ENCODE measurements around the gene CDK16.

The CDK16 gene

DNA sequence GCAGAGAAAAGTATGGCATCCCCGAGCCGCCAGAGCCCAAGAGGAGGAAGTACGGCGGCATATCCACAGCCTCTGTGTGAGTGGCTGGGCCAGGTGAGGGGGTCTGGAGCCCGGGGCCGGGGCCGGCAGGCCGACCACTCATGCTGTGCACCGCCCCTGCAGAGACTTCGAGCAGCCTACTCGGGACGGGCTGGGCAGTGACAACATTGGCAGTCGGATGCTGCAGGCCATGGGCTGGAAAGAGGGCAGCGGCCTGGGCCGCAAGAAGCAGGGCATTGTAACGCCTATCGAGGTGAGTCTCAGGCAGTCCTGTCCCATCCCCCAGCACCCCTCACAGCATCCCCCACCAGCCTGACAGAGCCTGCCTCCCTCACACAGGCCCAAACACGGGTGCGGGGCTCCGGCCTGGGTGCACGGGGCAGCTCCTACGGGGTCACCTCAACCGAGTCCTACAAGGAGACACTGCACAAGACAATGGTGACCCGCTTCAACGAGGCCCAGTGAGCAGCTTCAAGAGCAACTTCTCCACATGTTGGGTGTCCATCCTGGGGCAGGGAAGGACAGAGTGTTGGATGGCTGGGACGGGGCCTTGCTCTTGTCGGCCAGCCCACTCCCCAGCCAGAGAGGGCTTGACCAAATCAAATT lies 32.3 kb upstream of the CDK16 start:
- no peak for DNase-seq (ENCODE audit: low read depth)

DNA sequence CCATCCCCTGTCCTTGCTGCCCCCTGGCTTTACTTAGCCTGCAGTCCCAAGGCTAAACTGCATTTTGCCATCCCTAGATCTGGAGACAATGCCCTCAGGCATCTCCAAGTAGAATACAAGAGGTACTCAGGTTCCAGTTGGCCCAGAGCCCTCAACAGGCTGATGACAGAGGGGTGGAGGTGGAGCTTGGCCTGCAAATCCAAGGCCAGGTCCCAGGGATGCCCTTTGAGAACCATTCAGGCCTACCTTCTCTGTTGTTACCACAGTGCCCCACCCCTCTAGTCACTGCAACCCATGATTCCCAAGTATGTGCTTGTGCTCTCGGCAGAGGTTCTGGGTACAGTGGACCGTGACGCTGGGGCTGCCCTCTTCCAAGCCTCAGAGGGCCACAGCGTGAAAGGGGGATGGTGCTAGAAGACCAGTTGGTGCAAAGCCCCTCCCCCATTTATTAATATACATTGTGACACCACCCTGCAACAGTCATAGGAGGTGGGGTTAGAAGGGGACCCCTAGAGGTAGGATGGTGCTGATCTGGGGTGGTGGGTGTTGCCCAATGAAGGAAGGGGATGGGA lies 31.3 kb upstream of the CDK16 start:
- DNase-seq (ENCODE audit: low read depth) = no peak

DNA sequence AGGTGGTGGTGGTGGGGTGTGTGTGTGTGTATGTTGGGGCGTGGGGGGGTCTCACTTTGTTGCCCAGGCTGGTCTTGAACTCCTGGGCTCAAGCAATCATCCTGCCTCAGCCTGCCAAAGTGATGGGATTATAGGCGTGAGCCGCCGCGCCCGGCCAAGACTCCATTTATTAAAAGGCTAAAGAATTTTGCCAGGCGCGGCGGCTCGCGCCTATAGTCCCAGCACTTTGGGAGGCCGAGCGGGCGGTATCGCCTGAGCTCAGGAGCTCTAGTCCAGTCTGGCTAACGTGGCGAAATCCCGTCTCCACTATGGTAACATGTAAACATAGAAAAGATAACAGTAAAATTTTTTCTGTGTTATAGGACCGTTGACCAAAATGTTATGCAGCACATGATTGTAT lies 28.6 kb upstream of the CDK16 start:
- no peak for DNase-seq (ENCODE audit: low read depth)

DNA sequence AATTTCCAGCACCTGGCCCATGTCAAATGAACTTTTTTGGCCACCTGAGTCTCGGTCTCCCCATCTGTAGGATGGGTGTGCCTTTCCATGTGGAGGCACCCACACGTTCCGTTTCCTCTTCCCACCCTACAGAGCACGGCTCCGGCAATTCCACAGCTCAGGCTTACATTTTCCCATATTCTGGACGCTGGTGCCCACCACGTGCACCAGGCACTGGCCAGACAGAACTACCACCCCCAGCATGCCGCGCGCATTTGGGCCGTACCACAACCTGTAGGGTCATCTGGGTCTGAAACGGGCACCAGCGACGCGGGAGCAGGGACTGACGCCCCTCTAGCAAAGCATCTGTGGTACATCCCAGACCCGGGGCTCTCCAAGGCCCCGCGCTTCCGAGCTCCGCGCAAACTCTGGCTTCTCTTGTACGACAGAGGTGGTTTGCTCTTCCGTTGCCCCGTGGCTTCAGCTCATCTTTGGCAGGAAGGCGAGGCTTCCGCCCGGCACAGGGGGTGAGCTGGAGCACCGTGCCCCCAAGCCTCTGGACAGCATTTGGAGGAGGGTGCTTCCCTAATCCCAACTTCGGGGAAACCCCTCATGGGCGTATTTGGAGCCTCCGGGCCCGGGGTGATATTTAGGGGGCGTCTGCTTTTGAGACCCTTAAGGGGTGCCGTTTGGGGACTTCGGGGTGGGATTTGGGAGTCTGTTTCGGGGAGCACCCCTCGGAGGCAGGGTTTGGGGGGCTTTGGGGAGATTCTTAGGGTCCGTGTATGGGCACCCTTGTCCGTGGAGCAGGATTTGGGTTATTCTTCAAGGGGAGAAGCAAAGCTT lies 27.8 kb upstream of the CDK16 start:
- peak; percentile 67 for DNase-seq (ENCODE audit: low read depth)

DNA sequence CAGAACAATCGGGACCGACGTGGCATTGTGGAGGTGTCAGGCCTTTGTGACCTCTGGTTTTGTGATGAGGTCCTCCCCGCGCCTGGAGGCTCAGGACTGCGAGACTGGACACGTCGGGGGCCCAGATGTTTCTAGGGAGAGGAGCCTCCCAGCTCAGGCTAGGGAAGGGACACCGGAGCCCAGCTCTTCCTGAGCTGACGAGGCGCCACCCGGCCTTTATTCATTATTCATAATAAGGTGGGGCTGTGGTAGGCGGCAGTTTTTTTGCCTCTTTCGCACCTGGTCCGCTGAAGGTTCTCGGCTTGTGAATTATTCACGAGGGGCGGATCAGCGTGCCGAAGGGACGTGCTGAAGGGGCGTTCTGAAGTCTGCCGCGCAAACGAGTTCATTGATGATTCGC lies 27.1 kb upstream of the CDK16 start:
- DNase-seq (ENCODE audit: low read depth) = peak; percentile 39

DNA sequence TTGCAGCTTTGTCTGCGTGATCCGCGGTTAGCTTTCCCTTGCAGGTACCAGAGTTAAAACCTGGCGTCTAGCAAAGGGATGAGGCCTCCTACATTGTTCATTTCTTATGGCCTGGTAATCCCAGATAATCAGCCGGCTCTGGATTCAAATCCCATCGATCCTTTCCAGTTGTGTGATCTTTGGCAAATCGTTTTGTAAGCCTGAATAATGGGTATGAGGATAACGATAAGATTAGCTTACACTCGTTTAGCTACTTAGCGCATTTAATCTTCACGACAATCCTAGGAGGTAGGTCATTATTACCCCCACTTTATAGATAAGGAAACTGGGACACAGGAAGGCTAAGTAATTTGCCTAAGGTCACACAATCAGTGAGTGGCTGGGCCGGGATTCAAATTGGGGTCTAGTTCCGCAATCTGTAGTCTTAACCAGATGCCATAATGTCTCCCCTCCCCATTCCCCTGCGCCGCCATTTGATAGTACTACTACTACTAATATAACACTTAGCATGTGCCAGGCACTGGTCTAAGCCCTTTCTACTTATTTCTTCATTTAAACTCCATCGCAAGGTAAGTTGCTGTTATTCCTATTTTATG lies 26.6 kb upstream of the CDK16 start:
- DNase-seq (ENCODE audit: low read depth) = no peak

DNA sequence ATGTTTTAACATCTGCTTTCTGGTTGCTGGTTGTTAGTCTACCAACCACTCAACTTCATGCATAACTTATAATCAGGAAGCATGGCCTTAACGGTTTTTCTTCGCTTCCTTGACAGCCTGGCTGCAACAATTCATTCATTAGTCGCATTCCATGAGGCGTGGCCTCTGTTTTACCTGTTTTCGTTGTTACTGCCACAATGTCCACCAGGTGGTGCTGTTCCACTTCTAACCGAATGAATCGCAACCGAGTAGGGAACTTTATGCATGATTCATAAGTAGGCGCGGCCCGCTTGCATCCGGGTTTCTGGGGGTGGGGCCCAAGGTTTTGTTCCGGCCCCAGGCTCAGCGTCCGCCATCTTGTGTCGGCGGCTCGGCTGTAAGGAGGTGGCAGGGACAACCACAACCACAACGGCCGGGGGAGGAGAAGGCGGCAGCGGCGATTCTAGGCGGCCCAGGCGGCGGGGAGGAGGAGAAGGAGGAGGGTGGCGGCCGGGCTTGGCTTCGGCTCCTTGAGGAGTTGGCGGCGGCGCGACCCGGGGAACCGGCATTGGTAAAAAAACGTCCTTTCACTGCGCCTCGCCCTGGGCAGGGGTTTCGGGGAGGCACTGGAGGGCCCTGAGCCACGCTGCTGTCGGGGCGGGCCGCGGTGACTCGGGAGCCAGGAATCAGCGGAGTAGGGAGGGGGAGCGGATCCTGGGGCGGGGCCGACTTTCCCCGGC lies 24.8 kb upstream of the CDK16 start, which contains the start of gene UBA1:
TSS of gene UBA1 (plus strand) at position 355 of the 719 bp plus-strand sequence. CDS start 4,974 bp downstream, outside the sequence.
- DNase-seq (ENCODE audit: low read depth) = peak; percentile 94

DNA sequence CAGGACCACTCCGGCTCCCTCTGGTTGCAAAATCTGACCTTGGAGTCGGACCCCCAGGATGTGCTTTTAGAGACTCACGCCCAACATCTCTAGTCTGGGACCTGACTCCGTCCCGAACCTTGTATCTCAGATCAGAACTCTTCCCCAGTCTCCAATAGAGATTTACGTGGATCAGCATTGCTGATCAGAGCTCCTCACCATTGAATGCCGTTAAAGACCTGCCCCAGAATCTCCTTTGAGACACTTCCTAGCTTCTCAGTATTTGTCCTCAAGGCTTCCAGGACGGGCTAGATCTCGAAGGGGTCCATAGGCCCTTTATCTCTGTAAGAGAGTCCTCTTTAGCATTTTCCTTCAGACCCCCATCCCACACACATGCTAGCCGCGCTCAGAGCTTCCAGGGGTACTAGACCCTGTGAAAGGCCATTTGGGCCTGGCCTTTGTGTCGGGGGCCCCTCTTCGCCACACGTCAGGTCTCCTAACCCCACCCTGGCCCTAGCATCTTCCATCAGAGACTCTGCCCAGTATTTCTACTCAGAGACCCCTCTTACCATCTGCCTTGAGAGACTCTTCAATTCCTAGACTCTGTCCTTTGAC lies 24.2 kb upstream of the CDK16 start:
- DNase-seq (ENCODE audit: low read depth) = no peak

DNA sequence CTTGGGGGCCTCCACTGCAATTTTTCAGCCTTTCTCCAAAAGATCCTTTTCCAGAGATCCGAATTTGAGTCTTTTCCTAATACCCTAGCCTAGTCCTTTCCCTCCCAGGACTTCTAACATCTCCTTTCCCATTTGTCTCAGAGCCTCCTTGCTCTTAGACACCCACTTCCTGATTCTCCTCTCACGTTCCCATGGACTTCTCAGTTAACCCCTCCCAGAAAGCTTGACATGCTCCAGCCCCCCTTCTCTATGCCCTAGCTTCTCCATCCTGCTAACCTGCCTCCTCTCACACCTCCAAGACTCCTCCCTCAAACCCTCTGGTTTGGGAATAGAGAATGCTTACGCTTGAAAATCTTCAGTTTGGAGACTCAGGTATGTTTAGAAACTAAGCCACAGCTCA lies 22.4 kb upstream of the CDK16 start:
- no peak for DNase-seq (ENCODE audit: low read depth)

DNA sequence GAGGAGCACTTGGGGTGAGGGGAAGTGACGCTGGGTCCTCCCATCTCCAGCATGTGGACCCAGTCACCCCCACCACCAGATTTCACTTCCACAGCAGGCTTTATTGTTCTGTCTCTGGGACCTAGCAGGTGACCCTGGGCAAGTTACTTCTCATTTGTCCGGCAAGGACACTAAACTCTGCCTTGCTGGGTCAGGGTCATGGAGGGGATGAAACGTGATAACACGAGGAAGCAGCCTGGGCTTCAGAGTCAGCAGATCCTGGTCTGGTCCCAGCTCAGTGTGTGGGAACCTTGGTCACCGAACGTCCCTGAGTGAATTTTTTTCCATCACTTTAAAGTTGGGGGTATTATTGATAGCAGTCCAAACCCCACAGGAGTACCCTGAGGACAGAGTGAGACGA lies 21.0 kb upstream of the CDK16 start:
- no peak for DNase-seq (ENCODE audit: low read depth)

DNA sequence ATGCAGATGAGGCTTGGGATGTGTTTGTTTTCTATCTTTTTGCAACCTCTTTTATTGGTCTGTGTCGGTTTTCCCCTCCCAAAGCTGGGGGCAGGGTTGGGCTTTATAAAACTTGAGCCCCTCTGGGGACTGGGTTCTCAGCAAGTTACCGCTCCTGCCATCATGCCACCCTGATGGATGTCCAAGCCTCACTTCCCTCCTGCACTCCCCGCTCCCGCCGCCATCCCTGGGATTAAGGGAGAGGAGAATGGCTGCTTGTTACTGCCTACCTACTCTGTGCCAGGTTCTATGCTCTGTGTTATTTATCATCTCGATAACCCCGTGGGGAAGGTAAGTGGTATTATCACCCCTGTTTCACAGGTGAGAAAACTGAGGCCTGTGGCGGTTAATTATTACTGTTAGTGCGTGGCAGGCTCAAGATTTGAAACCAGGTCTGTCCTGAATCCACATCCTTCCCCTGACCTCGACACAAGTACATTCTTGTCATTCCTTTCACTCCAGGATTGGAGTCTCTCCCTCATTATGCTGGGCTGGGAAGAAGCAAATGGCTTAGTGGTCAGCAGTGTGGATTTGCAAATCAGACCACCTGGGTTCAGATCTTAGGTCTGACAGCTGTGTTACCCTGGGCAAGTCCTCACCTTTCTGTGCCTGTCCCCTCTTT lies 20.3 kb upstream of the CDK16 start:
- DNase-seq (ENCODE audit: low read depth) = no peak

DNA sequence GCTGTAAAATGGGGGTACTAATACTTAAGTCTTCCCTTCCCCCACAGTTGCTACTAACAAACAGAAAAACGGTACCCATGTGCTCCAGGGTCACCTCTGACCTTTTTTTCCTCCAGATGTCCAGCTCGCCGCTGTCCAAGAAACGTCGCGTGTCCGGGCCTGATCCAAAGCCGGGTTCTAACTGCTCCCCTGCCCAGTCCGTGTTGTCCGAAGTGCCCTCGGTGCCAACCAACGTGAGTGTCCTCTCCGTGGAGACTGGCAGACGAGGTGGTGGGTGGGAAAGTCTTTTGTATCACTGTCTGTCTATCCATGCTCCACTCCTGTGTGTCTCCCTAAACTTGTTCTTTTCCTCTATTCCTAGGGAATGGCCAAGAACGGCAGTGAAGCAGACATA lies 19.8 kb upstream of the CDK16 start:
- DNase-seq (ENCODE audit: low read depth) = no peak

DNA sequence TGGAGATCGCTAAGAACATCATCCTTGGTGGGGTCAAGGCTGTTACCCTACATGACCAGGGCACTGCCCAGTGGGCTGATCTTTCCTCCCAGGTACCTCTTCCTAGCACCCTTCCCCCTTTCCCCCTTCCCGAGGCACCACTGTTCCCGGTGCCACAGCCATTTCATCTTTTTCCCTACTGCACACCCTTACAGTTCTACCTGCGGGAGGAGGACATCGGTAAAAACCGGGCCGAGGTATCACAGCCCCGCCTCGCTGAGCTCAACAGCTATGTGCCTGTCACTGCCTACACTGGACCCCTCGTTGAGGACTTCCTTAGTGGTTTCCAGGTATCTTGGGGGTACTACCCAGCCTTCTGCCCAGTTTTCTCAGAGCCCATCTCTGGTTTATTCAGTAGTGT lies 19.2 kb upstream of the CDK16 start:
- DNase-seq (ENCODE audit: low read depth) = no peak

DNA sequence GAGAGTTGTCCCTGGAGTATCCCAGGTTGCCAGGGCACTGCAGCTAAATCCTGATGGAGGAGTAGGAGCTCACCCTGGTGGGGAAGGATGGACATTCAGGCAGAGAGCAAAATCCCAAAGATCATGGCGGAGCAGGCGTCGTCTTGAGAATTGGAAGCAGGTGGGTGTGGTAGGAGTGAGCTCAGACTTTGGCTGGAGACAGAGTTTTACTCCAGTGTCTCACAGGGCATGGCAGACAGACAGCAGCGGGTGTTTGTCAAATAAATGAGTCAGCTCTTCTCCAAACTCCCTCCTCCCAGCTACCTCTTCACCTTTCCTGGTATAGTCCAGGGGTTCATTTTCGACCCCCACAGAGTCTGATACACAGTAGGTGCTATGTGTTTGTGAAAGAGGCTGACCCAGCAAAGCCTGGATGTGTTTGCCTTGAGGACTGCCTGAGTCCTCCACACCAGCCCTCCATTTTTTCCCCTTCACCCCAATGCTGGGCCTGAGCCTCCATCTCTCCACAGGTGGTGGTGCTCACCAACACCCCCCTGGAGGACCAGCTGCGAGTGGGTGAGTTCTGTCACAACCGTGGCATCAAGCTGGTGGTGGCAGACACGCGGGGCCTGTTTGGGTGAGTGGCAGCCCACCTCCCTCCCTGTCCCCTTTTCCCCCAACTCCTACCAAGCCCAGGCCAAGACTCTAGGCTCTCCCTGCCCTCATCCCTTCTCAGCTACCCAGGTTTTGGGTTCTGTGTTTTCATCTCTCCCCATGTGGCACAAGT lies 17.9 kb upstream of the CDK16 start:
- DNase-seq (ENCODE audit: low read depth) = no peak

DNA sequence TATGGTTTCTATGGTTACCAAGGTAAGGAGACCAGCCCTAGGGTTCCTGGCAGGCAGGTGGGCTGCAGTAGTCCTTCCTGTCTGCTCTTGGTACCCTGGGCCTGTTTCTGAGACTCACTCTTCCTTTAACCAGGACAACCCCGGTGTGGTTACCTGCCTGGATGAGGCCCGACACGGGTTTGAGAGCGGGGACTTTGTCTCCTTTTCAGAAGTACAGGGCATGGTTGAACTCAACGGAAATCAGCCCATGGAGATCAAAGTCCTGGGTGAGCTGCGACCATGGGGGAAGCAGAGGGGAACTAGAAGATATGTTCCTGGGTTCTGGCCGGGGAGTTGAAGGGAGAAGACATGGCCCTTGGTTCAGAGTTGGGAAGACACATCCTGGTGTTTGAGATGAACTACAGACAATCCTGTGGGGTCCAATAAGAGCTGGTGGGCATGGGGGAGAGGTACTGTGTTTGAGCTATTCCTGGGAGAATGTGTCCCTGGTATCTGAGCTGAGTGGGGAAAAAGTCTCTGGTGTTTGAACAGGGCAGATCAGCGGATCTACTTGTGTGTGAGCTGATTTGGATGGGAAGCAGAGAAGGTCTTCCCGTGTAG lies 17.0 kb upstream of the CDK16 start:
- no peak for DNase-seq (ENCODE audit: low read depth)

DNA sequence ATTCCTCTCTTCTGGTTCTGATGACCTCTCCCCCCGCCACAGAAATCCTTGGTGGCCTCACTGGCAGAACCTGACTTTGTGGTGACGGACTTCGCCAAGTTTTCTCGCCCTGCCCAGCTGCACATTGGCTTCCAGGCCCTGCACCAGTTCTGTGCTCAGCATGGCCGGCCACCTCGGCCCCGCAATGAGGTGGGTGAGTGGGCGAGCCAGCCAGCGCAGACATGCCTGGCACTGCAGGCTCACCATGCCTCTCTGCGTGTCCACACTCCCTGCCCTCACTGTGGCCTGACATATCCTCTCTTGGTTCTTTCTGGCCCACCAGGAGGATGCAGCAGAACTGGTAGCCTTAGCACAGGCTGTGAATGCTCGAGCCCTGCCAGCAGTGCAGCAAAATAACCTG lies 16.2 kb upstream of the CDK16 start:
- DNase-seq (ENCODE audit: low read depth) = no peak

DNA sequence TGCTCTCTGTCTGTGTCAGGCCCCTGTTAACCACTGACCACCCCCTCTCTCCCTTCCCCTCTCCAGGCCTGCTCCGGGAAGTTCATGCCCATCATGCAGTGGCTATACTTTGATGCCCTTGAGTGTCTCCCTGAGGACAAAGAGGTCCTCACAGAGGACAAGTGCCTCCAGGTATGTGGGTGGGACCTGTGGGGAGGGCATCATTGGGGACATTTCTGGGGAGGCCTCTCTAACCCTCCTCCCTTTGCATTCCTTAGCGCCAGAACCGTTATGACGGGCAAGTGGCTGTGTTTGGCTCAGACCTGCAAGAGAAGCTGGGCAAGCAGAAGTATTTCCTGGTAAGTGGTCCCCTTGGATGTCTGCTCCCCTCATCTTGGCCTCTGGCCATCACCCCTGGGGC lies 15.6 kb upstream of the CDK16 start:
- DNase-seq (ENCODE audit: low read depth) = no peak

DNA sequence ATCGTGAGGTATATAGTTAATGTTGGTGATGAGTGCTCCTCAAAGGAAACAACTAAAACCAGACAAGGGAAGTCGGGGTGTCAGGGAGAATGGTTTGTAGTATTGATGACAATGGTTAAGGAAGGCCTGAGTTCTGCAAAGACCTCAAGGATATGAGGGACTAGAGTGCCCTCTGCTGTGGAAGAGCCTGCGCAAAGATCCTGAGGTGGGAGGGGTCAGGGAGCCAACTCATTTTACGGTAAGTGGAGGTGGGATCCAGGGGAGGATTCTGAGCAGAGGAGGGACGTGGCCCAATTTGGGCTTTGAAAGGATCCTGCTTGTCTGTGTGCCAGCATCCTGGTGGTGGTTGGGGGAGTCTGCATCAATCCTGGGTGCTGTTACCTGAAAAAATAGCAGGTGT lies 13.5 kb upstream of the CDK16 start:
- no peak for DNase-seq (ENCODE audit: low read depth)

DNA sequence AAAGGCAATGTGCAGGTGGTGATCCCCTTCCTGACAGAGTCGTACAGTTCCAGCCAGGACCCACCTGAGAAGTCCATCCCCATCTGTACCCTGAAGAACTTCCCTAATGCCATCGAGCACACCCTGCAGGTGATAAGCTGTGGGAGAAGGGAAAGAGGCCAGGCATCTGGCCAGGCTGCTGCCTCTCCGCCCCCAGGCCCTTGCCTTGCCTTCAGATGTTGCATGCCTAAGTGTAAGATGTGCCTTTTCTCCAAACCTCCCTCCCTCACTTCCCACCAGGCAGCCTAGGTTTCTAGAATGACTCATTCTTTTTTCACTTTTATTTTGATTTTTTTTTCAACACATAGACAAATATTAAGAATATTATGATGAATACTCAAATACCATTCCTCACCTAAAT lies 12.2 kb upstream of the CDK16 start:
- DNase-seq (ENCODE audit: low read depth) = no peak

DNA sequence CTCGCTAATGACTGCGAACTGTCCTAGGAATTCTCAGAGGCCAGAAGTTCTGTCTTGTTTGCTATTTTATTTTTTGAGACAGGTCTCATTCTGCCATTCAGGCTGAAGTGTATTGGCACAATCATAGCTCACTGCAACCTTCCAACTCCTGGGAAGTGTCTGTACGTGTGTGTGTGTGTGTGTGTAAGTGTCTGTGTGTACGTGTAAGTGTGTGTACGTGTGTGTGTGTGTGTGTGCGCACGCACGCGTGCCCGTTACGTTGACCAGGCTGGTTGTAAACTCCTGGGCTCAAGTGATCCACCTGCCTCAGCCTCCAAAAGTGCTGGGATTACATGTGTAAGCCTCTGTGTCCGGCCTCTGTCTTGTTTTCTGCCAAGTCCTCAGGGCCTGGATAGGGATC lies 10.4 kb upstream of the CDK16 start:
- no peak for DNase-seq (ENCODE audit: low read depth)

Data from stimulated activated CD8-positive, alpha-beta memory T cell treated with anti-CD3 and anti-CD28 coated beads, Interleukin-12 subunit alpha, Interleukin-12 subunit beta, amount 100 ng/mL, for 4 hours (primary cell).